Daoy (cell line): ENCODE data around the gene POLN. TPM values are rescaled to one million over a fixed set of nuclear protein-coding genes. Genes with fewer than 3 reads are reported as not detected.

Experiments used
- DNase-seq: peaks from one replicate; pipeline ENCODE4 v3.0.0-alpha.2; 2015; ENCODE audit warnings: low read depth
- total RNA-seq: library from RNA; depleted of rRNA; stranded (reverse); fragments of >200 nt; shearing (Covaris generic); gene quantifications from 2 replicates; pipeline ENCODE4 v1.2.3, GENCODE V29; 2014

Gene POLN
- total RNA-seq, 1 experiment from 2014 or later = 1.4 TPM

- peak; percentile 36 for DNase-seq
Measured at GRCh38 chr4:2071252-2071911, 170.5 kb downstream of the POLN start.

- DNase-seq = no peak
Measured at GRCh38 chr4:2070421-2071251, 171.3 kb downstream of the POLN start.

GRCh38 chr4:2069986-2070385 is 171.9 kb downstream of the POLN start:
- DNase-seq = no peak

- no peak for DNase-seq
Measured at GRCh38 chr4:2069161-2069971, 172.6 kb downstream of the POLN start.

GRCh38 chr4:2068566-2068965 is 173.4 kb downstream of the POLN start:
- DNase-seq = no peak

- no peak for DNase-seq
Measured at GRCh38 chr4:2068198-2068470, 173.8 kb downstream of the POLN start.

- DNase-seq = no peak
Measured at GRCh38 chr4:2067446-2068197, 174.3 kb downstream of the POLN start.

GRCh38 chr4:2066571-2067445 is 175.1 kb downstream of the POLN start:
- DNase-seq = no peak

- DNase-seq = no peak
Measured at GRCh38 chr4:2066011-2066551, 175.8 kb downstream of the POLN start.

GRCh38 chr4:2065106-2065930 is 176.6 kb downstream of the POLN start:
- no peak for DNase-seq

- DNase-seq = no peak
Measured at GRCh38 chr4:2064276-2064991, 177.5 kb downstream of the POLN start.

GRCh38 chr4:2063557-2064275 is 178.2 kb downstream of the POLN start:
- no peak for DNase-seq

- DNase-seq = no peak
Measured at GRCh38 chr4:2062808-2063524, 179.0 kb downstream of the POLN start.

GRCh38 chr4:2062168-2062807 is 179.6 kb downstream of the POLN start:
- no peak for DNase-seq

GRCh38 chr4:2061186-2062131 is 180.5 kb downstream of the POLN start:
- no peak for DNase-seq

GRCh38 chr4:2060611-2061185 is 181.2 kb downstream of the POLN start:
- no peak for DNase-seq
